Caco-2 (cell line): ENCODE measurements around the gene SETX. TPM values are rescaled to one million over a fixed set of nuclear protein-coding genes. Genes with fewer than 3 reads are reported as not detected.
A peak's percentile ranks its signal among the peaks of the same experiment; 100 is the strongest.

Experiments
- Bru-seq: library from RNA; stranded (reverse); fragments of 400-500 nt; gene quantifications from one replicate; lab custom pipeline; 2021; lab: Mats Ljungman, UMichigan
- BruChase-seq, 2 experiments: library from RNA; stranded (reverse); fragments of 400-500 nt; gene quantifications; one replicate each; lab custom pipeline; 2021; lab: Mats Ljungman, UMichigan
- BruUV-seq: library from RNA; stranded (reverse); fragments of 400-500 nt; replicated peaks from 2 replicates; lab custom pipeline; 2021; lab: Mats Ljungman, UMichigan
- CTCF ChIA-PET: fragments of 300-600 bp; sonication (Branson Sonifier 250); formaldehyde crosslinking; loops from one replicate; lab custom pipeline; 2022; ENCODE audit warnings: antibody characterized with exemption; lab: Charles Lee
- POLR2A ChIA-PET: fragments of 300-600 bp; sonication (Branson Sonifier 250); formaldehyde crosslinking; loops from one replicate; lab custom pipeline; 2022; ENCODE audit warnings: antibody characterized with exemption; lab: Charles Lee
- DNase-seq, 2 experiments: peaks; one replicate each; pipeline versions ENCODE4 v3.0.0 to v3.0.0-alpha.2; 2020 to 2022
- H3K27me3 ChIP-seq: replicated peaks from 2 replicates; pipeline ENCODE4 v1.6.0; 2011; ENCODE audit warnings: low read length; ENCODE audit not compliant: control insufficient read depth, insufficient read depth
- H3K36me3 ChIP-seq: 2 replicates; pipeline ENCODE4 v1.5.1; 2011; ENCODE audit warnings: low read length; ENCODE audit not compliant: control insufficient read depth, insufficient read depth
- H3K4me1 ChIP-seq: fragments of 250-450 bp; sonication (Bioruptor Pico); 2 replicates; pipeline ENCODE4 v1.5.1; 2020; ENCODE audit warnings: mild to moderate bottlenecking
- H3K4me3 ChIP-seq: 2 replicates; pipeline ENCODE4 v1.5.1; 2011; ENCODE audit warnings: low read depth, mild to moderate bottlenecking, control low read depth, low read length
- H3K9me3 ChIP-seq: fragments of 250-450 bp; sonication (Bioruptor Pico); 2 replicates; pipeline ENCODE4 v1.5.1; 2020; ENCODE audit warnings: mild to moderate bottlenecking, moderate library complexity
- H3K27ac Mint-ChIP-seq: one replicate; pipeline ENCODE4 v1.8.0; 2022; ENCODE audit warnings: mixed read lengths; ENCODE audit not compliant: unreplicated experiment
- H3K27me3 Mint-ChIP-seq: one replicate; pipeline ENCODE4 v1.8.0; 2022; ENCODE audit warnings: mixed read lengths; ENCODE audit not compliant: insufficient read depth, unreplicated experiment
- H3K36me3 Mint-ChIP-seq: one replicate; pipeline ENCODE4 v1.8.0; 2022; ENCODE audit warnings: mild to moderate bottlenecking, mixed read lengths; ENCODE audit not compliant: insufficient read depth, unreplicated experiment
- H3K4me1 Mint-ChIP-seq: one replicate; pipeline ENCODE4 v1.8.0; 2022; ENCODE audit warnings: low read depth, mixed read lengths; ENCODE audit not compliant: unreplicated experiment
- H3K4me3 Mint-ChIP-seq: one replicate; pipeline ENCODE4 v1.8.0; 2022; ENCODE audit warnings: mild to moderate bottlenecking, moderate library complexity, mixed read lengths; ENCODE audit not compliant: unreplicated experiment
- H3K9me3 Mint-ChIP-seq: one replicate; pipeline ENCODE4 v1.8.0; 2022; ENCODE audit warnings: mixed read lengths; ENCODE audit not compliant: unreplicated experiment
- intact Hi-C: fragments of 100-400 bp; cut with micrococcal nuclease; formaldehyde crosslinking; loops from one replicate; pipeline ENCODE4 v1.10.0; 2022; ENCODE audit not compliant: unreplicated experiment
- long read RNA-seq: library from polyadenylated mRNA; stranded (forward); transcript quantifications from one replicate; pipeline ENCODE4 v2.0.0, GENCODE V29; 2022
- total RNA-seq: library from RNA; stranded (reverse); gene quantifications from 2 replicates; pipeline ENCODE4 v1.2.3, GENCODE V29; 2022
- TF ChIP-seq, protein P1 (sequence below), 2 experiments: fragments of 200-600 bp in 1 of 2; IDR thresholded peaks; 1 replicate in 1 of 2; 2 replicates in 1 of 2; pipeline versions ENCODE4 v1.5.1 to v1.8.0; 2011 to 2022; ENCODE audit warnings: antibody characterized with exemption in 1 of 2, control low read depth in 1 of 2, inconsistent platforms in 1 of 2, low read depth in 1 of 2, low read length in 1 of 2, mild to moderate bottlenecking in 1 of 2, moderate library complexity in 1 of 2; ENCODE audit not compliant: insufficient read depth in 1 of 2, severe bottlenecking in 1 of 2, unreplicated experiment in 1 of 2

The SETX gene
- total RNA-seq (31.1 and 32.1 TPM in 2 replicates), Bru-seq, nascent RNA (percentile 87 among the genes with signal in this experiment), BruChase-seq, experiment 1, labeled RNA remaining after a 2-hour chase (percentile 93 among the genes with signal in this experiment), BruChase-seq, experiment 2, labeled RNA remaining after a 6-hour chase (percentile 89 among the genes with signal in this experiment)
- long read RNA-seq, partial matches to known transcripts, result 2 of 8 reads
- long read RNA-seq, other reads (novel, unspliced or antisense), result 6 of 8 reads

GRCh38 chr9:132354637-132355355 is at the start of gene SETX:
SETX (minus strand) TSS chr9:132354986; CDS start chr9:132349428, 5,558 bp downstream.
- POLR2A ChIA-PET, result interaction anchor here (0.6 to 0.8 kb wide), 7 partner anchors 43 to 1530 kb away, joined by 3 to 8 read pairs (median 3); no protein-coding TSS in a partner anchor
- H3K27me3 ChIP-seq, result no peaks in the 10 kb centered on the region
- no peaks in the 10 kb centered on the region for H3K9me3 Mint-ChIP-seq

GRCh38 chr9:132404228-132404881 is 49.6 kb upstream of the SETX start:
- POLR2A ChIA-PET, result no interaction called here
- Mint-ChIP-seq H3K9me3 (no peaks in the 10 kb centered on the region), H3K27ac (no peak overlapping the region), H3K36me3 (peaks cover 42% of the 10 kb centered on the region), H3K4me1 (peaks cover 15% of the 10 kb centered on the region), H3K27me3 (no peaks in the 10 kb centered on the region), H3K4me3 (no peak overlapping the region)
- TF ChIP-seq, protein P1, sequence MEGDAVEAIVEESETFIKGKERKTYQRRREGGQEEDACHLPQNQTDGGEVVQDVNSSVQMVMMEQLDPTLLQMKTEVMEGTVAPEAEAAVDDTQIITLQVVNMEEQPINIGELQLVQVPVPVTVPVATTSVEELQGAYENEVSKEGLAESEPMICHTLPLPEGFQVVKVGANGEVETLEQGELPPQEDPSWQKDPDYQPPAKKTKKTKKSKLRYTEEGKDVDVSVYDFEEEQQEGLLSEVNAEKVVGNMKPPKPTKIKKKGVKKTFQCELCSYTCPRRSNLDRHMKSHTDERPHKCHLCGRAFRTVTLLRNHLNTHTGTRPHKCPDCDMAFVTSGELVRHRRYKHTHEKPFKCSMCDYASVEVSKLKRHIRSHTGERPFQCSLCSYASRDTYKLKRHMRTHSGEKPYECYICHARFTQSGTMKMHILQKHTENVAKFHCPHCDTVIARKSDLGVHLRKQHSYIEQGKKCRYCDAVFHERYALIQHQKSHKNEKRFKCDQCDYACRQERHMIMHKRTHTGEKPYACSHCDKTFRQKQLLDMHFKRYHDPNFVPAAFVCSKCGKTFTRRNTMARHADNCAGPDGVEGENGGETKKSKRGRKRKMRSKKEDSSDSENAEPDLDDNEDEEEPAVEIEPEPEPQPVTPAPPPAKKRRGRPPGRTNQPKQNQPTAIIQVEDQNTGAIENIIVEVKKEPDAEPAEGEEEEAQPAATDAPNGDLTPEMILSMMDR (IDR thresholded peaks at IDR 0.05; ENCODE audit: insufficient read depth in 1 of 2, low read depth in 1 of 2, low read length in 1 of 2, severe bottlenecking in 1 of 2, unreplicated experiment in 1 of 2), result no peak
- no TSS peak for BruUV-seq
- Histone ChIP-seq H3K27me3 (no peaks in the 10 kb centered on the region), H3K36me3 (peaks cover 2% of the 10 kb centered on the region; the same call in 1 of the 2 replicates), H3K4me1 (no peaks in the 10 kb centered on the region), H3K9me3 (no peaks in the 10 kb centered on the region), H3K4me3 (no peak overlapping the region)
- CTCF ChIA-PET, result no interaction called here
- intact Hi-C loops, result no loop called here
- no peak for DNase-seq

More at GRCh38 chr9:132354637-132355355, at the start of gene SETX:
- H3K36me3 Mint-ChIP-seq, result peaks cover 37% of the 10 kb centered on the region
- Histone ChIP-seq H3K4me3 (peak within 1 kb of the TSS; percentile 100), H3K4me1 (no peaks in the 10 kb centered on the region), H3K9me3 (no peaks in the 10 kb centered on the region), H3K36me3 (peaks cover 1% of the 10 kb centered on the region; the same call in 1 of the 2 replicates)
- peaks cover 11% of the 10 kb centered on the region for H3K4me1 Mint-ChIP-seq
- peak within 1 kb of the TSS; percentile 93 for H3K27ac Mint-ChIP-seq
- DNase-seq, result peak; percentile 97
- TF ChIP-seq, protein P1 (IDR thresholded peaks at IDR 0.05; ENCODE audit: insufficient read depth in 1 of 2, low read depth in 1 of 2, low read length in 1 of 2, severe bottlenecking in 1 of 2, unreplicated experiment in 1 of 2), result no peak
- H3K27me3 Mint-ChIP-seq, result no peaks in the 10 kb centered on the region
- CTCF ChIA-PET, result interaction anchor here (0.6 to 1.0 kb wide), 5 partner anchors 69 to 763 kb away, joined by 3 to 8 read pairs (median 3); no protein-coding TSS in a partner anchor
- peak within 1 kb of the TSS; percentile 84 for H3K4me3 Mint-ChIP-seq
- BruUV-seq, result no TSS peak
- intact Hi-C loops, result no loop called here

DNA sequence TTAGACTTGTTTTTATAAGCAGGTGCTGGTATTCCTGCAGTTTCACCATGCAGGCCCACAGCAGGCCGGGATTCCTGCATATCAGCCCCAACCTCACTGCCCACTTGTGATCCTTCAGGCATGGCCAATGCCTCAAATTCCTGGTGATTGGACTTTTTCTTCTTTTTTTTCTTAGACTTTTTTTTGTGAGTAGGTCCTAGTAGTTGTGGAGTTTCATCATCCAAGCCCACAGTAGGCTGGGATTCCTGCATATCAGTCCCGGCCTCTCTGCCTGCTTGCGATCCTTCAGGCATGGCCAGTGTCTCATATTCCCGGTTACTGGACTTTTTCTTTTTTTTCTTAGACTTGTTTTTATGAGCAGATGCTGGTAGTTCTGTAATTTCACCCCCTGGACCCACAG is 47.0 kb upstream of the SETX start:
- Histone ChIP-seq H3K27me3 (no peaks in the 10 kb centered on the region), H3K36me3 (peaks cover 2% of the 10 kb centered on the region; the same call in 1 of the 2 replicates), H3K4me1 (no peaks in the 10 kb centered on the region), H3K9me3 (no peaks in the 10 kb centered on the region), H3K4me3 (no peak overlapping the region)
- DNase-seq, result no peak
- ChIA-PET POLR2A (no interaction called here), CTCF (no interaction called here)
- TF ChIP-seq, protein P1 (IDR thresholded peaks at IDR 0.05; ENCODE audit: insufficient read depth in 1 of 2, low read depth in 1 of 2, low read length in 1 of 2, severe bottlenecking in 1 of 2, unreplicated experiment in 1 of 2), result no peak
- no peaks in the 10 kb centered on the region for H3K9me3 Mint-ChIP-seq
- BruUV-seq, result TSS peak; percentile 3
- peaks cover 58% of the 10 kb centered on the region for H3K36me3 Mint-ChIP-seq
- peaks cover 11% of the 10 kb centered on the region for H3K4me1 Mint-ChIP-seq
- no peak overlapping the region for H3K4me3 Mint-ChIP-seq
- intact Hi-C loops, result no loop called here
- no peaks in the 10 kb centered on the region for H3K27me3 Mint-ChIP-seq
- no peak overlapping the region for H3K27ac Mint-ChIP-seq
